Measurements from ENCODE around the gene NPPA.

Gene NPPA

GRCh38 chr1:11845641-11846335 is 1.8 kb downstream of the NPPA start:
- Histone ChIP-seq H3K4me3 (ENCODE audit: insufficient read depth, low read depth, low read length) (no peak overlapping the region), H3K27me3 (ENCODE audit: control insufficient read depth, insufficient read depth, low read length, poor library complexity, severe bottlenecking) (no peaks in the 10 kb centered on the region), H3K4me1 (ENCODE audit: control insufficient read depth, insufficient read depth, low read length) (no peaks in the 10 kb centered on the region), H3K27ac (ENCODE audit: insufficient read depth, low read depth, low read length, poor library complexity, severe bottlenecking) (no peak overlapping the region), H3K36me3 (ENCODE audit: control insufficient read depth, insufficient read depth, low read length) (peaks cover 27% of the 10 kb centered on the region), H3K9me3 (ENCODE audit: control insufficient read depth, low read length) (no peaks in the 10 kb centered on the region)
- WGBS, 2 experiments: 62 to 82% methylated on average over 4 to 5 of the region's 5 CpGs

GRCh38 chr1:11842154-11843041 is 5.2 kb downstream of the NPPA start:
- H3K36me3 ChIP-seq (ENCODE audit: control insufficient read depth, insufficient read depth, low read length): peaks cover 42% of the 10 kb centered on the region
- no peaks in the 10 kb centered on the region for H3K4me1 ChIP-seq (ENCODE audit: control insufficient read depth, insufficient read depth, low read length)
- no peaks in the 10 kb centered on the region for H3K9me3 ChIP-seq (ENCODE audit: control insufficient read depth, low read length)
- WGBS, 2 experiments: 93 to 95% methylated on average over 19 of the region's 19 CpGs
- H3K27me3 ChIP-seq (ENCODE audit: control insufficient read depth, insufficient read depth, low read length, poor library complexity, severe bottlenecking): no peaks in the 10 kb centered on the region
- H3K27ac ChIP-seq (ENCODE audit: insufficient read depth, low read depth, low read length, poor library complexity, severe bottlenecking): no peak overlapping the region
- no peak overlapping the region for H3K4me3 ChIP-seq (ENCODE audit: insufficient read depth, low read depth, low read length)

- WGBS, 2 experiments: 94% methylated on average over 17 of the region's 17 CpGs
- Histone ChIP-seq H3K36me3 (ENCODE audit: control insufficient read depth, insufficient read depth, low read length) (peaks cover 47% of the 10 kb centered on the region), H3K27me3 (ENCODE audit: control insufficient read depth, insufficient read depth, low read length, poor library complexity, severe bottlenecking) (no peaks in the 10 kb centered on the region), H3K4me3 (ENCODE audit: insufficient read depth, low read depth, low read length) (no peak overlapping the region), H3K27ac (ENCODE audit: insufficient read depth, low read depth, low read length, poor library complexity, severe bottlenecking) (no peak overlapping the region), H3K9me3 (ENCODE audit: control insufficient read depth, low read length) (no peaks in the 10 kb centered on the region), H3K4me1 (ENCODE audit: control insufficient read depth, insufficient read depth, low read length) (no peaks in the 10 kb centered on the region)
These were observed 6.1 kb downstream of the NPPA start for GRCh38 chr1:11841245-11842153.

- WGBS, 2 experiments: 95 to 96% methylated on average over 20 of the region's 20 CpGs
- Histone ChIP-seq H3K36me3 (ENCODE audit: control insufficient read depth, insufficient read depth, low read length) (peaks cover 59% of the 10 kb centered on the region), H3K27me3 (ENCODE audit: control insufficient read depth, insufficient read depth, low read length, poor library complexity, severe bottlenecking) (no peaks in the 10 kb centered on the region), H3K9me3 (ENCODE audit: control insufficient read depth, low read length) (no peaks in the 10 kb centered on the region), H3K4me3 (ENCODE audit: insufficient read depth, low read depth, low read length) (no peak overlapping the region), H3K4me1 (ENCODE audit: control insufficient read depth, insufficient read depth, low read length) (no peaks in the 10 kb centered on the region), H3K27ac (ENCODE audit: insufficient read depth, low read depth, low read length, poor library complexity, severe bottlenecking) (no peak overlapping the region)
These were observed 7.6 kb downstream of the NPPA start for GRCh38 chr1:11839727-11840705.

GRCh38 chr1:11838349-11839272 is 9.0 kb downstream of the NPPA start:
- 76 to 78% methylated on average over 40 of the region's 40 CpGs for WGBS, 2 experiments
- H3K9me3 ChIP-seq (ENCODE audit: control insufficient read depth, low read length): no peaks in the 10 kb centered on the region
- no peaks in the 10 kb centered on the region for H3K4me1 ChIP-seq (ENCODE audit: control insufficient read depth, insufficient read depth, low read length)
- H3K4me3 ChIP-seq (ENCODE audit: insufficient read depth, low read depth, low read length): no peak overlapping the region
- H3K27me3 ChIP-seq (ENCODE audit: control insufficient read depth, insufficient read depth, low read length, poor library complexity, severe bottlenecking): no peaks in the 10 kb centered on the region
- H3K36me3 ChIP-seq (ENCODE audit: control insufficient read depth, insufficient read depth, low read length): peaks cover 65% of the 10 kb centered on the region
- H3K27ac ChIP-seq (ENCODE audit: insufficient read depth, low read depth, low read length, poor library complexity, severe bottlenecking): no peak overlapping the region

- 93 to 94% methylated on average over 11 of the region's 11 CpGs for WGBS, 2 experiments
- H3K4me3 ChIP-seq (ENCODE audit: insufficient read depth, low read depth, low read length): no peak overlapping the region
- peaks cover 66% of the 10 kb centered on the region for H3K36me3 ChIP-seq (ENCODE audit: control insufficient read depth, insufficient read depth, low read length)
- no peaks in the 10 kb centered on the region for H3K4me1 ChIP-seq (ENCODE audit: control insufficient read depth, insufficient read depth, low read length)
- no peak overlapping the region for H3K27ac ChIP-seq (ENCODE audit: insufficient read depth, low read depth, low read length, poor library complexity, severe bottlenecking)
- no peaks in the 10 kb centered on the region for H3K9me3 ChIP-seq (ENCODE audit: control insufficient read depth, low read length)
- no peaks in the 10 kb centered on the region for H3K27me3 ChIP-seq (ENCODE audit: control insufficient read depth, insufficient read depth, low read length, poor library complexity, severe bottlenecking)
These were observed 9.7 kb downstream of the NPPA start for GRCh38 chr1:11837767-11838348.

GRCh38 chr1:11836955-11837766 is 10.4 kb downstream of the NPPA start:
- Histone ChIP-seq H3K27me3 (ENCODE audit: control insufficient read depth, insufficient read depth, low read length, poor library complexity, severe bottlenecking) (no peaks in the 10 kb centered on the region), H3K4me3 (ENCODE audit: insufficient read depth, low read depth, low read length) (no peak overlapping the region), H3K36me3 (ENCODE audit: control insufficient read depth, insufficient read depth, low read length) (peaks cover 61% of the 10 kb centered on the region), H3K4me1 (ENCODE audit: control insufficient read depth, insufficient read depth, low read length) (no peaks in the 10 kb centered on the region), H3K27ac (ENCODE audit: insufficient read depth, low read depth, low read length, poor library complexity, severe bottlenecking) (no peak overlapping the region), H3K9me3 (ENCODE audit: control insufficient read depth, low read length) (no peaks in the 10 kb centered on the region)
- 95 to 96% methylated on average over 36 of the region's 36 CpGs for WGBS, 2 experiments

Data from ectodermal cell (in vitro differentiated cells).